HG03108 (cell line): ENCODE measurements around the gene IQUB.
"Not testable (repeated sequence)": the region's sequence is repeated elsewhere in the genome, so short reads cannot be mapped to it uniquely, and the experiment has no call there.

Experiments
- ATAC-seq: cut with Tn5 transposase; IDR thresholded peaks from one replicate; pipeline ENCODE4 v1.9.1; 2021; ENCODE audit warnings: moderate library complexity; ENCODE audit not compliant: unreplicated experiment

IQUB gene

DNA sequence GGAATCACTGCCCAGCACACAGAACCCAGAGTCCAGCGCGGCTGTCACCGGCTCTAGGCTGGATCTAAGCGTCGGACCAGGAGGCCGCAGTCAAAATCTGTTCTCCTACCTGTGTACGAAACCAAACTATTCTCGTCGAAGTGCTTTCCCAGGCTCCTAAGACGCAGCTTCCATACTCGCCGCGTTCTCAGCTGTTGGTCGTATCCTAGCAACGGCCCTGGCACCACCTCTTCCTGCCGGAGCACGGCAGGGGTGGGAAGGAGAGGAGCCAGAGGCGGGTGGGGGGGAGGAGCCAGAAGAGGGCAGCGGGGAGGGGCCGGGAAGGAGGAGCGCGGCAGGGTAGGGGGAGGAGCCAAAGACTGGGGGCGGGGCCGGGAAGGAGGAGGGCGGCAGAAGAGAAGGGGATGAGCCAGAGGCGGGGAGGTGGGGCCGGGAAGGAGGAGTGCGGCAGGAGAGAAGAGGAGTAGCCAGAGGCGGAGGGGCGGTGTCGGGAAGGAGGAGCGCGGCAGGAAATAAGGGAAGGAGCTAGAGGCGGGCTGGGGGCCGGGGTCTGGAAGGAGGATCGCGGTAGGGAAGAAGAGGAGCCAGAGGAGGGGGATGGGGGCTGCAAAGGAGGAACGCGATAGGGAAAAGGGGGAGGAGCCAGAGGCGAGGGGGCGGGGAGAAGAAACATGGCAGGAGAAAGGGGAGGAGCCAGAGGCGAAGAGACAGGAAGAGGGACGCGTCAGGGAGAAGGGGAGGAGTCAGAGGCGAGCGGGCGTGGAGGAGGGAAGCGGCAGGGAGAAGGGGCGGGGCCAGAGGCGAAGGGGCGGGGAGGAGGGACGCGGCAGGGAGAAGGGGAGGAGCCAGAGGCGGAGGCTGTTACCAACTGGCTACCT is at the start of gene IQUB:
TSS of gene IQUB (minus strand) at position 213 of the 878 bp plus-strand sequence. CDS start 22,255 bp downstream, outside the sequence.
- peak; percentile 76 for ATAC-seq

DNA sequence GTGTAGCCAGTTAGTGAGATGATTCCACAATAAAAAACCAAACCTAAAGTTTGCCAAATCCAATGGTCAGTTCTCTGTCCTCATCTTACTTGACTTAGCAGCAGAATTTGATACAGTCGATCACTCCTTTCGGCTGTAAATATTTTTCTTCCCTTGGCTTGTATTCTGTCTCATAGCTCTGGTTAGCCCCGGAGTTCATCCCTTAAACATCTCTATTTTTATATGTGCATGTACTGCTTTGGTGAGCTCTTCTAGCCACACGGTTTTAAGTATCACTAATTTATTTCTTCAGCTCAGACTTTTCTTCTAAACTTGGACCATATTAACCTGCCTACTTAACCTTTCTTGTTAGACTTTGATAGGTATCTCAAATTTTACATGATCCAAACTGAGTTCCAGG is 49.4 kb upstream of the IQUB start:
- no peak for ATAC-seq

DNA sequence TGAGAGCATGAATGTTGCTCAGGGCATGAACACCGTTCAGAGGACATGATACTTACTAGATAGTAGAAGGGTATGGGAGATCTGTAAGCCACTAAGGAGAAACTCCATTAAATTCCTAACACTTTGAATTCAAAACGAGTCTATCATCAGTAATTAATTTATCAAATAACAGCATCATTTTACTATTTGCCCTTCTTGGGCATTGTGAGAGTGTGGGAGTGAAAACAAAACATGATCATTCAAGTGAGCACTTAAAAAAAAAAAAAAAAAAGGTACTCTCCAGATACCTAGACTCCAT is 46.7 kb upstream of the IQUB start:
- ATAC-seq = no peak

DNA sequence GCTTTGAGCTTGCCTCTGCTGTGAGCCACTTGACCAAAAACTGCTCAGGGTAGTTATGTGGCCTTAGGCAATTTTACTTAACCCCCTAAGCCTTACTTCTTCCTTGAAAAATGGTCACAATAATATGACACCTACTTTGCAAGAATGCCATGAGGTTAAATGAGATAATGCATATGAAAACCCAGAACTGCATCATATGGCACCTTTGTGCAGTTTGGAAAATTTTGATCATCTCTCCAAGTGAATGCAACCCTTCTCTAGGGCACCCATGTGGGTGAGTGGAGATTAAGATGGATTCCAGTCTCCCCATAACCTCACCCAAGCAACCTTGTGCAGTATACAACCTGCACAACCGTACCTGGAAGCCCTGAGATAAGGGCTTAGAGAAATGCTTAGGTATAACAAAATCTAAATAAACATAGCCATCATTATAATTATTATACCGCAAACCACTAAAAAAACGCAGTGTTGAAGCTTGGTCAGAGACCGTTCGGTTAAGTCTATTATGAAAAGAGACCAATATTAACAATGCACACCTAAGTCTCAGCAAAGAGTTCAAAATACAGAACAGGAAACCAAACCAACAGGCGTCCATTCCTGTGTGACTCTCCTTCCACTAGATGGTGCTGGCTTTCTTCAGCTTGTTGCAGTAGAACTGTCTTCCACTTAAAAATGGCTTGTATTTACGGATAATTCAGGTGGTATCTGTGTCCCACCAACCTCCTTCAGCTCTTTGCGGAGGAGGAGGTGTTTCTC is 46.2 kb upstream of the IQUB start:
- ATAC-seq = no peak

DNA sequence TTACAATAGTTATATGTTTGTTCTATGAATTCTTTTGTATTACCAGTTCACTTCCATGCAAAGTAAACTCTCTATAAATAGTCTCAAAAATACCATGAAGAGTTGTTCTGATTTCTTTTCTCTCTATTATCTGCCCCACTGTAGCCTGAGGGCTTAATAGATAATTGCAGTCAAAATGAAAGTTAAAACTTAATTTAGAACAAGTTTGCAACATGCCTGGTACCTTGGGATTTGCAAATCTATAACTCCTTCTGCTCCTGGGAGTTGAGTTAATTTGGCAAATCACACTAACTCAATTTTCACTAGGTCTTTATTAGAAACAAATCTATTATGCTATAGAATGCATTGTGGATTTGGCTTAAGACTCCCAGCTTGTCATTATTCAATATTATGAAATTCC is 45.0 kb upstream of the IQUB start:
- ATAC-seq = no peak

DNA sequence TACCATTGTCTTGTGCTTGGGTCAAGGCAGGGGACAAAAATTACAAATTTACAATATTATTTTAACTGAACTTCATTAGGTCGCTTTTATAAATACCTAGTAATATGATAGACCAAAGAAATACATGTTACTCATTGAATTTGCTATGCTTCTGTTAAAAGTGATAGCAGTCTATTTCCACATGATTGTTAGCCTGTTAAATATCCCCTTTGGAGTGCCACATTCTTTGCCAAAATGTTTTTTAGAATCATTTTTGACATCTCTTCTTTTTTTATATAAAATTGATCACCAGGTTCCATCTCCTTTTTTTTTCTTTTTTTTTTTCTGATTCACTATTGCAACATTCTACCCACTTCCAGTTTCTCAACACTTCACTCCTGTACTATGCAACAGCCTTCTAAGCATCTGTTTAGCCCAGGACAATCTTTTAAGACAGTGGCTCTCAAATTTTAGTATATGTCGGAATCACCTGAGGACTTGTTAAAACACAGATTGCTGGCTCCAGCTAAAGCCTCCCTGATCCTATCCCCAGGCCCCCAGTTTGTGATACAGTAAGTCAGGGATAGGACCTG is 39.6 kb upstream of the IQUB start:
- no peak for ATAC-seq

DNA sequence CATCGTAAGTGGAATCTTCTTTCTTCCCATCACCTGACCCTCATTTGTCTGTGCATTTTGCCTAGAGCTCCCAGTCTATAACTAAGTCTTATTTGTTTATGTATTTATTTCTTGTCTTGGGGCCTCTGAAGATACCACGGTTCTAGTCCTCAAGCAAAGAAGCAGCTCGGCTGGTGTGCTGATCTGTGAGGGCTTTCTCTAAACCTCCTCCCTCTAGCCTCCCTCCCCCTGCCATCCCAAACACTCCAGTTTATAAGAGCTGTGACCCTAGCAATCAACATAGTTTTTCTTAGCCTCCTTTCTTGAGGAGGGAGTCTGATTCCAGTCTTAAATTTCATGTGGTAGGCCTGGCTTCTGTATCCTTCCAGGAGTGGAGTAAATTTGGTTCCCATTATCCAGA is 38.9 kb upstream of the IQUB start:
- ATAC-seq = no peak

DNA sequence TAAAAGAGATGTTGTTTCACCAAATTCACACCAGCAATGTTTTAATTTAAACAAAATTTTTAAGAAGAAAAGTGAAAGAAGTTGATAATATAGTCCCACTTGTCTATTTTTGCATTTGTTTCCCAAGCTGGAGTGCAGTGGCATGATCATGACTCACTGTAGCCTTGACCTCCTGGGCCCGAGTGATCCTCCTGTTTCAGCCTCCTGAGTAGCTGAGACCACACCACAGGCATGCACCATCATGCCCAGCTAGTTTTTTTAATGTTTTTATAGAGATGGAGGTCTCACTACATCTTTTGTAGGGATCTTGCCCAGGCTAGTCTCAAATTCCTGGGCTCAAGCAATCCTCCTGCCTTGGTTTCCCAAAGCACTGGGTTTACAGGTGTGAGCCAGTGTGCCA is 37.3 kb upstream of the IQUB start:
- no peak for ATAC-seq

DNA sequence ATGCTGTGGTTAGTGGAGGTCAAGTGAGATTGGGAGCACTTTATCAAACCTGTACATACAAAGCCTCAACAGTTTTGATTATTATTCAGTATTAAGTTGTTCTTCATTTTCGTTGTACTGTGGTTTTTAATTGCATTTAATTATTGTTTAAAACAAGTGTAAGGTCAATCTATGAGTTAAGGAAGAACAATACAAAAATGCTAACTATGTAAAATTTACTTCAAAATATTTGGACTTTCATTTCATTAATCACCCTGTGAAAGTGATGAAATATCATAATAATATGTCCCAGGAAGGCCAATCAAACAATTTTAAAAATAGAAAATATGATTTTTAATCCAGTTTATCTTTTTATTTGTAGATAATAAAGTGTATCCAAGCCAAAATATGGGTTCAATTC is 36.8 kb upstream of the IQUB start:
- ATAC-seq = no peak

DNA sequence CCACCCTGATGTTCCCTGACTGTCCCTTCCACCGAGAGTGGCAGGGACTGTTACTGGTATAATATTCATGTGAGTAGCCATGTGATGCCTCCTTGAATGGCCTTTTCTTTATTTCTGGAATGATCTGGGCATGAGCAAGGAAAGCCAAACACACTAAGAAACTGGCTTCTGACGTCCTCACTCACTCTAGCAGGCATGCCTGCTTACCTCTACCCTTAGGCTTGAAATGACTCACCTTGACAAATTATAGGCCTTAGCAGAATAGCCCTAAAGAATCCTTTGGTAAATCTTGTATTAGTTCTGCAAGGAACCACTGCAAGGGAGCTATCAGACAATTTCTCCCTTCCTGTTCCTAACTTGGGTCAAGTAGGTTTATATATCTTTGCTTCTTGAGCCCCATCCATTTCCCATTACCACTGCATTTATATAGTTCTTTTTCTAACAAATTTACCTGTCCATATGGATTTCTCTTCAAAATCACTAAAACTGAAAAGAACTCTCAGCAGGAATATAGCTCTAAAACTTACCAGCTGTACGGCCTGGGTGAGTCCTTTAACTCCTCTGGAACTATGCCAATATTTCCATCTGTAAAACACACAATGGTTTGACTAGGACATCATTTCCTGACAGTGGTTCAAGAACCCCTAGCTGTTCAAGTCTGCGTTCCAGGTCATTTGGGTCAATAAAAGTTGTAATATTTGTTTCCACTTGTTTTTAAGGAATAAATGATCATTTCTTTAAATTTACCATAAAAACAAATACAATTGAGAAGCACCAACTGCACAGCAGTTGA is 36.2 kb upstream of the IQUB start:
- ATAC-seq = no peak

DNA sequence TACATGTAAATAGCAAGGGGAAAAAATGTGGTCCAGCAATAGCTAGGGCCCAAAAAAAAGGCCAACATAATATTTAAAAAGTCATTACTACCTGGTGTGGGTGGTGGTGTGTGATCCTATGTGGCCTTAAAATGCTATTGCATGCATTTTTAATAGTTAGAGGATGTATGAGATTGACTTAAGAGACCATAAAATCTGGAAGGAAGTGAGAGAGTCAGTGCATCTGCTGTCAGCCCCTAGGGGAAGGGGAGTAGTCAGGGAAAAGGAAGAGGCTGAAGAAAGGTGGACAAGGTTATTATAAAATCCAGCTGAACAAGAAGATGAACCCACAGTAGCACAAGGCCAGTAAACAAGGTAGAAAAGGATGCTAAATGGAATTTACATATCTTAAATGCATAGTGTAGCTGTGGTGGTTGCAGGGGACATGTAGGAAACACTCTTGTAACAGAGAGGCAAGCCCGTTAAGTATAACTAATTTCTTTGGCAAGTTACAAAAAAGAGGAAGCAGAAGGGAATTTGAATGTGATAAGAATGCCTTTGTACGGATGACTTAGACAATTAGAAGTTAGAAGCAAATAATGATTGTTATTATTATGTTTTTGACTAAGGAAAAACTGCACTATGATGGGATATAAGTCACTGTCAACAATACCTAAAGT is 35.1 kb upstream of the IQUB start:
- no peak for ATAC-seq

DNA sequence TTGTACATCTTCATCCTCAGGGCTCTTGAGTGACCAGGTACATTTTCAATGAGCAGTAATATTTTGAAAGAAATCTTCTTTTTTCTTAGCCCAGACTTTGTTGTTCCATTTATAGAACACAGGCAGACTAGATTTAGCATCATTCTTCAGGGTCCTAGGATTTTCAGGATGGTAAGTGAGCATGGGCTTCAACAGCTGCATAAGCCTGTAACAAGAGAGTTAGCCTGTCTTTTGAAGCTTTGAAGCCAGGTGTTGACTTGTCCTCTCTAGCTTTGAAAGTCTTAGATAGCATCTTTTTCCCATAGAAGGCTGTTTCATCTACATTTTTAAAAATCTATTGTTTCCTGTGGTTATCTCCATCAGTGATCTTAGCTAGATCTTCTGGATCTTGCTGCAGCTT is 27.7 kb upstream of the IQUB start:
- ATAC-seq = no peak

DNA sequence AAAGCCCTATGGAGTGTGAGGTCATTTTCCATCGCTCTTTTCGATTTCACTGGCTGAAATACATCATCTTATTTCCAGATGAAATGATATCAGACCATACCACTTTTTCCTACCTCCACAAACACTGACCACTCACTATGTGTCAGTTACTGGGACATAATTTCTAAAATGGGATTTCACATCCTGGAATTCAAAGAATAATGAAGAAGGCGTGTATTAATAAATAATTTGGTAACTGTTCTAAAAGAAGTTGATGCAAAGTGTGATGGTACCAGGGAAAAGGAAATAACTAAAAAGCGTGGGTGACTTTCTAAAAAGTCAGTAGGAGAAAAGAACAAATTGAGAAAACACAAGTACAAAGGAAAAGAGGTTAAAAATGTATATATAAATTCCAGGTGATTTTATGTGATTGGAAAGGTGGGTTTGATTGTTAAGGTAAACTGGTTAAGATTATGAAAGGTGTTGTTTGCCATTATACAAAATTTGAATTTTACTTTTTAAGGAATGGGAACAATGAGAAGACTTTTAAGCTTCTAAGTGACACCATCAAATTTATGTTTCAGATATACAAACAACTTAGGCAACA is 24.0 kb upstream of the IQUB start:
- no peak for ATAC-seq

DNA sequence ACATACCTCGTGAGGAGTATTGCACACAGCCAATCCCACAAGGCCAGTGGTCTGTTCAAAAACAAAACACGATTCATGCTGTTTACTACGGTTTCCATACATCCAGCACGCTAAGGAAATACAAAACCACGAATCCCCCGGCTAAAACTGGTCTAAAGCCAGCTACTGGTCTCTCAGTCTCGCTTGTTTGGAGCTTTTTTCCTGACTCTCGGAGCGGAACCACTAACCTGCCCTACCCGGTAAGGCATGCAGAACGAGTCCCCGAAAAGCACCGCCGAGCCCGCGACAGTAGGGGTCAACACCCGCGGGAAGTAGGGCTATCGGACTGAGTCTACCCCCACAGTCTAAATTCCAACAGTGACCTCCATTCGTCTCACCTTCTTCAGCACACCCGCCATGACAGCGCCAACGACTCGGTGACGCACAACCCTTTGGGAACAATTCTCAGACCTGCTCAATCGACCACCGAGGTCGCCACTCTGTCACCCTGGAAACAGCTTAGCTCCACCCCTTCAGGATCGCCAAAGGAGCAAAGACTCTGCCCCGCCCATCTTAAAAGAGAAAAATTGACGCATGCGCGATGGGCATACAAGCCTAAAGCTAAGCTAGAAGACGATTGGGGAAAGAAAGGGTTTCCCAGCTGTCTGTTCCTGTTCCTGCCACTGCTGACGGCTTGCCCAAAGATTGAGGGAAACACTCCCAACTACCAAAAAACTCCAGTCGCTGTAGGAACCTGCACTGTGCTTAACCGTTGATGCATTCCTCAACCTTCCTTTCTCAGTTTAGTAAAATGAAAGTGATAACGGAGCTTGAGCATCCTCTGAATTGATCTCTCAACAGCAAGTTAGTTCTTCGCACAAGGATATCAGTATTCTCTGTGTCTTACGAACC is 23.2 kb upstream of the IQUB start, which contains the start of gene NDUFA5:
TSS of gene NDUFA5 (minus strand) at position 421 of the 891 bp plus-strand sequence. CDS start at position 398, 23 bp downstream.
- peak; percentile 97 for ATAC-seq

DNA sequence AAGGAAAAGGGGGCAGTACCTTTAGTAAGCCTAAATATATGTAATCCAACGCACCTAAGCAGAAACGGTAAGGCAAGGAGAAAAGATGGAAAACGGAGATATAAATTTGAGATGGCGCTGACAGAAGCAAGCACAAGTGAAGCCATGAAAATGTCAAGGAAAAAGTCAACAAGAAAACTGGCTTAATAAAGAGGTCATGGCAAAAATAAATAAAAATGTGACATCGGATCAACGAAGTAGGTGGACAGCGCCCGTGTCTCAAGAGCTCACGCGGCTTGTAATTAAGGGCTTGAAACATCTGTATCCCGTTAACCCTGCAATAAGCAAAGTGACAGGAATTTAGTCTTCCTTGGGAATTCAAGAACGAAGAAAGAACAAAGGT is 22.6 kb upstream of the IQUB start:
- ATAC-seq = no peak

DNA sequence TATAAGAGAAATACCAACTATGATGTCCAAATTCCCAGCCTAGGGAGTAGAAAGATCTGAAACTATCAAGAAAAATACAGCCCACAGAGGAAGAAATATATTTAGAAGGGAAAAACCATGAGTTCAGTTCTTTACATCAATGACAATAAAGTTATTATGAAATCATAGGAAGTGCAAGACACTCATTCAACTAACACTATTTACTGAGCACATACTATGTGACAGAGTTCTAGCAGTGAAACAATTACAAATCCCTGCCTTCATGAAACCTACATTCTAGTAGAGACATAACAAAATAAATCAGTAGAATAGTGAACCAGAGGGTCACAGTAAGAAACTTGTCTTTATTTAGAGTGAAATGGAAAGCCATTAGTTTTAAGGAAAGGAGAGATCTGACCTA is 21.1 kb upstream of the IQUB start:
- no peak for ATAC-seq

DNA sequence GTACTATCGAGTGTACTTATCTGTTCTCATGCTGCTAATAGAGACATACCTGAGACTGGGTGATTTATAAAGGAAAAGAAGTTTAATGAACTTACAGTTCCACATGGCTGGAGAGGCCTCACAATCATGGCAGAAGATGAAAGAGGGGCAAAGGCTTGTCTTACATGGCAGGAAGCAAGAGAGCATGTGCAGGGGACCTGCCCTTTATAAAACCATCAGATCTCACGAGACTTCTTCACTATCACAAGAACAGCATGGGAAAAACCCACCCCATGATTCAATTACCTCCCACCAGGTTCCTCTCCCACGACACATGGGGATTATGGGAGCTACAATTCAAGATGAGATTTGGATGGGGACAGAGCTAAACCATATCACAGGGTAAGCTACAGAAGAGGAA is 18.8 kb upstream of the IQUB start:
- ATAC-seq = no peak

DNA sequence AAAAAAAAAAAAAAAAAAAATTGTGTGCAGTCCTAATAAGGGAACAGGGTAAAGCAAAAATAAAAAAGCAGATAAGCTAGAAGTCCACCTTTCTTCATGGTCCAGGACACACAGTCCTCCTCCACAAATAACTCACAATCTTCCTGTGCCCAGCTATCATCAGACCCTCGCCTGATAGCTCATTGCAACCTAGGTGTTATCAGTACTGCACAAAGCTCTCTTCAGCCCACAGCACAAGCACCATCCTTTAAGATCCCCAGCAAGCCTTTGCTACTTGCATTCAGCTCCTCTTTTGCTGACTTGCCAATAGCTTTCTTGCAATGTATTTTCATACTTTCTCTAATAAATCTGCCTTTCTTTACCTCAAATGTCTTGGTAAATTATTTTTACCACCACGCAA is 18.2 kb upstream of the IQUB start:
- ATAC-seq = no peak

DNA sequence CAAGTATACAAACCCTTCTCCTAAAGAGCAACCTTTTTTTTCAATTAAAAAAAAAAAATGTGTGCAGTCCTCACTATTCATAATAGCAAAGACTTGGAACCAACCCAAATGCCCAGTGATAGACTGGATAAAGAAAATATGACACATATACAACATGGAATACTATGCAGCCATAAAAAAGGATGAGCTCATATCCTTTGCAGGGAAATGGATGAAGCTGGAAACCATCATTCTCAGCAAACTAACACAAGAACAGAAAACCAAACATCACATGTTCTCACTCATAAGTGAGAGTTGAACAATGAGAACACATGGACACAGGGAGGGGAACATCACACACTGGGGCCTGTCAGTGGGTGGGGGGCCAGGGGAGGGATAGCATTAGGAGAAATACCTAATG is 17.7 kb upstream of the IQUB start:
- ATAC-seq = not testable (repeated sequence)
